ENCODE data around the gene VCAN. TPM values are rescaled to one million over a fixed set of nuclear protein-coding genes. Genes with fewer than 3 reads are reported as not detected.

Gene VCAN
- total and polyA plus RNA-seq, 2 of the 8 experiments (the other 6 are each of a cell fraction or from before 2014, with no cell fraction given), result 146 to 404 TPM

- no peak overlapping the region for H3K56ac ChIP-seq (replicated peaks; ENCODE audit: insufficient read length, low read depth, low read length)
- no peaks in the 10 kb centered on the region for H3K23me2 ChIP-seq (ENCODE audit: low read depth, low read length)
- no peak overlapping the region for H3K4me3 ChIP-seq (ENCODE audit: extremely low read depth in 1 of 4, insufficient read depth in 2 of 4, low read depth in 3 of 4, low read length in 4 of 4)
- H4K20me1 ChIP-seq (replicated peaks in 1 of 2; ENCODE audit: control insufficient read depth in 1 of 2, insufficient read depth in 2 of 2, low read length in 2 of 2), result peaks cover 0 to 2% of the 10 kb centered on the region in 2 experiments
- DNase-seq (ENCODE audit: low read depth in 1 of 2, low spot score in 2 of 2), result no peak
- no peak overlapping the region for H2AFZ ChIP-seq (ENCODE audit: low read length)
- H3K4me2 ChIP-seq (ENCODE audit: insufficient read depth in 1 of 2, low read depth in 2 of 2, low read length in 2 of 2), result no peak overlapping the region
- no peak overlapping the region for H3K4ac ChIP-seq (replicated peaks; ENCODE audit: insufficient read length, low read depth, low read length)
- WGBS, 2 experiments (ENCODE audit: extremely low coverage in 1 of 2, insufficient coverage in 1 of 2, insufficient read length in 1 of 2, insufficient replicate concordance in 2 of 2, low coverage in 1 of 2, low lambda C conversion rate in 2 of 2, missing lambda C conversion rate in 1 of 2), result 96% methylated on average over 2 of the region's 2 CpGs; no CpG with 5 or more reads in 1 of the 2 experiments
- H3K27ac ChIP-seq (ENCODE audit: low read depth, low read length), result no peak overlapping the region
- no peak overlapping the region for H2AK5ac ChIP-seq (ENCODE audit: low read depth, low read length)
- no peak overlapping the region for H2BK5ac ChIP-seq (ENCODE audit: low read depth, low read length)
- no peak overlapping the region for H4K5ac ChIP-seq (ENCODE audit: insufficient read length, low read depth, low read length)
- H3K27me3 ChIP-seq (replicated peaks in 1 of 4; ENCODE audit: control insufficient read depth in 3 of 4, extremely low read depth in 1 of 4, insufficient read depth in 3 of 4, low read length in 3 of 4), result no peaks in the 10 kb centered on the region
- no peak overlapping the region for H3K18ac ChIP-seq (ENCODE audit: extremely low read depth, low read length)
- no peak overlapping the region for H4K91ac ChIP-seq (replicated peaks; ENCODE audit: insufficient read length, low read length)
- POLR2A ChIA-PET (ENCODE audit: partially characterized antibody), result no interaction called here
- no peak overlapping the region for H2BK12ac ChIP-seq (ENCODE audit: low read depth, low read length)
- H4K8ac ChIP-seq (ENCODE audit: extremely low read depth, insufficient read depth, low read length), result no peak overlapping the region
- no peak for FAIRE-seq
- no peak overlapping the region for H3K14ac ChIP-seq (ENCODE audit: insufficient read length)
- H3K9me3 ChIP-seq (ENCODE audit: insufficient read depth in 2 of 2, low read depth in 1 of 2, low read length in 1 of 2), result no peaks in the 10 kb centered on the region
- CTCF ChIA-PET (ENCODE audit: partially characterized antibody), result no interaction called here
- no peak overlapping the region for H3K23ac ChIP-seq (ENCODE audit: insufficient read length)
- no peak overlapping the region for H3K9ac ChIP-seq (replicated peaks in 1 of 4; ENCODE audit: extremely low read depth in 1 of 4, low read depth in 3 of 4, low read length in 3 of 4)
- H3K4me1 ChIP-seq (replicated peaks in 1 of 4; ENCODE audit: control insufficient read depth in 3 of 4, insufficient read depth in 4 of 4, low read length in 3 of 4), result no peaks in the 10 kb centered on the region
- no peaks in the 10 kb centered on the region for H3K79me1 ChIP-seq (ENCODE audit: low read depth, low read length)
- H2BK120ac ChIP-seq (replicated peaks; ENCODE audit: low read depth, low read length), result no peak overlapping the region
- no peaks in the 10 kb centered on the region for H3K79me2 ChIP-seq (ENCODE audit: control insufficient read depth in 1 of 2, insufficient read depth in 2 of 2, low read length in 2 of 2)
- no peak overlapping the region for H2BK20ac ChIP-seq (ENCODE audit: low read length)
- peaks cover 9 to 72% (median 44%) of the 10 kb centered on the region in 4 experiments for H3K36me3 ChIP-seq (ENCODE audit: control insufficient read depth in 2 of 4, insufficient read depth in 4 of 4, low read length in 3 of 4)
- H2BK15ac ChIP-seq (ENCODE audit: low read length), result no peak overlapping the region
- no peak for TF ChIP-seq RBBP5 (IDR thresholded peaks at IDR 0.05; ENCODE audit: borderline replicate concordance, low read depth, low read length)
- TF ChIP-seq, protein P1, sequence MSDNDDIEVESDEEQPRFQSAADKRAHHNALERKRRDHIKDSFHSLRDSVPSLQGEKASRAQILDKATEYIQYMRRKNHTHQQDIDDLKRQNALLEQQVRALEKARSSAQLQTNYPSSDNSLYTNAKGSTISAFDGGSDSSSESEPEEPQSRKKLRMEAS (IDR thresholded peaks at IDR 0.05), result no peak
- TF ChIP-seq ASH2L (IDR thresholded peaks at IDR 0.05; ENCODE audit: low read length), result no peak
- no peak for TF ChIP-seq JUND (IDR thresholded peaks at IDR 0.05; ENCODE audit: low read length)
- TF ChIP-seq SAP30 (IDR thresholded peaks at IDR 0.05; ENCODE audit: insufficient read depth, insufficient replicate concordance, low read length), result no peak
- TF ChIP-seq POLR2A (IDR thresholded peaks at IDR 0.05; ENCODE audit: control extremely low read depth in 1 of 2, low read depth in 2 of 2, low read length in 2 of 2), result no peak
- TF ChIP-seq SRF (IDR thresholded peaks at IDR 0.05; ENCODE audit: low read depth, low read length), result no peak
- no peak for TF ChIP-seq CTBP2 (IDR thresholded peaks at IDR 0.05; ENCODE audit: borderline replicate concordance, insufficient read depth, insufficient read length, low read length)
- TF ChIP-seq GABPA (IDR thresholded peaks at IDR 0.05; ENCODE audit: borderline replicate concordance, insufficient read depth, low read length), result no peak
- no peak for TF ChIP-seq SP1 (IDR thresholded peaks at IDR 0.05; ENCODE audit: low read depth, low read length)
- TF ChIP-seq RFX5 (IDR thresholded peaks at IDR 0.05; ENCODE audit: borderline replicate concordance, low read depth, low read length), result no peak
- TF ChIP-seq CEBPB (IDR thresholded peaks at IDR 0.05; ENCODE audit: low read depth, low read length), result no peak
- no peak for TF ChIP-seq NRF1 (IDR thresholded peaks at IDR 0.05; ENCODE audit: low read depth, low read length)
Observed at GRCh38 chr5:83555263-83555662, 83.7 kb downstream of the VCAN start.

Measured in H1 (cell line).